Inflammatory macrophage treated with lipopolysaccharide for 4 hours (primary cell): ENCODE measurements around the gene HMCN2.

ENCODE experiments used
- DNase-seq: peaks from one replicate; pipeline ENCODE4 v3.0.0-alpha.2; 2020

Gene HMCN2

DNA sequence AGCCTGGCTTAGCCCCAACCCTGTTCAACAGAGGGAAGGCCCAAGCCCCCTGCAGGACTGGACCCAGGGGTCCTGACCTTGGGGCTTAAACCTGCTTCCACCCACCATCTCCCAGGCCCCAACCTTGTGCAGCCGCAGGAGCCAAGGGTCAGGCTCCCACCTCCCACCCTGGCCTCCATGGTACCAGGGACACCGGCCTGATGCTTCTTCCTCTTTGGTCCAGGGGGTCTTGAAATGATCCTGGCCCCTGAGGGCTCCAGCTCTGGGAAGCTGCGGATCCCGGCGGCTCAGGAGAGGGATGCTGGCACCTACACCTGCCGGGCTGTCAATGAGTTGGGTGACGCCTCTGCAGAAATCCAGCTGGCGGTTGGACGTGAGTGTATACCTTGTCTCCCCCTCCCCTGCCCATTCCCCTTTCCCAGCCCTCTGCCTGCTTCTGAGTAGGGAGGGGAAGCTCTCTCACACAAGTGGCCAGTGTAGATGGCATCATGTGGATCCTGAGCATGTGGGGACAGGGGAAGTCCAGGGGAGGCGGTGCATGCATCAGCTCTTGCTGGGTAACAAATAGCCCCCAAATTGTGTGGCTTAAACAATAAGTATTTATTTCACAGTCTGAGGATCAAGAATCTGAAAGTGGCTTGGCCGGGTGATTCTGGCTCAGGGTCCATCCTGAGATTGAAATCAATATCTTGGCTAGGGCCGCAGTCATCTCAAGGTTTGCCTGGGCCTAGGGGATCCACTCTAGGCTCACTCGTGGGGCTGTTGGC, 44.3 kb downstream of the HMCN2 start:
- DNase-seq: no peak

DNA sequence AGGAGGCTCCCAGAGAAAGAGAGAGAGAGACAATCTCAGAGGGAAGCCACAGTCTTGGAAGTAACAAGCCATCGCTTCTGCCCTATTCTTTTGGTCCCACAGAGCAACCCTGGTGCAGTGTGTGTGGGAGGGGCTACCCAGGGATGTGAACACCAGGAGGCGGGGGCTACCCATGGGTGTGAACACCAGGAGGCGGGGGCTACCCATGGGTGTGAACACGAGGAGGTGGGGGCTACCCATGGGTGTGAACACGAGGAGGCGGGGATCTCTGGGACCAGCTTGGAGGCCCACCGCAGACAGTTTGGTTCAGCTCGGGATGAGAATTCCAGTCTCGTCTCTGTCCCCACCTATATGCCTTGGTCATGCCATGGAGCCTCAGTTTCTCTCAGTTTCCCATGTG, 44.9 kb downstream of the HMCN2 start:
- DNase-seq: no peak

DNA sequence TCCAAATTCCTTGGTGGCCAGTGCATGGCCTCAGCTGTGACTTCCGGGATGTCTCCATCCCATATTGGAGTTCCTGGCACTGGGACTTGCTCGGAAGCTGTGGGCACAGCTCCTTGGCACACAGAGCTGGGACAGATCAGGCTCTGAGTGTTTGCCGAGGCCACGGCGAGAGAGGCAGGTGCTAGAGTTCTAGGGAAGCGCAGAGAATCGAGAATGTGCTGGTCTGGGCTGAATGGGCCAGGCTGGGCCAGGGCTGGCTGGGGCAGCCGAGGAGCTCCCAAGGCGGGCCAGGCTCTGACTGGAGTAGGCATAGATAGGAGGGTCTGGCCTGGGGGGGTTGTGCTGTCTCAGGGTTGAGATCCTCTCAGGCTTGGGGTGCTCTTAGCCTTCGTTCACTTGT, 45.4 kb downstream of the HMCN2 start:
- DNase-seq: no peak

DNA sequence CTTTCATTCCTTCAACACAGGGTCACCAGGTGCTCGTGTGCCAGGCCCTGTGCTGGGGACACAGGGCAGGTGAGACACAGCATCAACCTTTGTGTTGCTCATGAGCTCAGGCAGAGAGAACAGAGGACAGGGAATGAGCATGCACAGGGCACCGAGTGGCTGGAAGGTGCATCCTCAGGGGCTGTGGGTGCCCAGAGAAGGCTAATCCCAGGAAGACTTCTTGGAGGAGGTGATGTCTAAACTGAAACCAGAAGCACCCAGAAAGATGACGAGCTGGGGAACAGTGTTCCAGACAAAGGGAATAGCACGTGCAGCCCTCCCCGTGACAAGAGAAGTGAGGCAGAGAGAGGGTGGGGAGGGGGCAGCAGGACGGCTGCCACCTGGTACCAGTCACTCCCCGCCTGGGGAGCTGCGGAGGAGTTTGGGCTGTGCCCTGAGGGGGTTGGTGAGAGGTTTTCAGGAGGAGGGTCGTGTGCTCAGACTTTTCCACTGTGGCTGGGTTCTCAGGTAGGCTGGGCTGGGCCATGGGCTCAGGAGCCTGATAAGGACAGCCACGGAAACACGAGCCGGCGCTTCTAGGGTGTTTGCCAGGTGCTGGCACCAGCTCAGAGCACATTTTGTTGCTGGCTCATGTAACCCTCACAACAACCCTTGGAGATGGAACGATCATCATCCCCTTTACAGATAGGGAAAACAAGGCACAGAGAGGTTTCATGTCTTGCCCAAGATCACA, 46.0 kb downstream of the HMCN2 start:
- DNase-seq: no peak

DNA sequence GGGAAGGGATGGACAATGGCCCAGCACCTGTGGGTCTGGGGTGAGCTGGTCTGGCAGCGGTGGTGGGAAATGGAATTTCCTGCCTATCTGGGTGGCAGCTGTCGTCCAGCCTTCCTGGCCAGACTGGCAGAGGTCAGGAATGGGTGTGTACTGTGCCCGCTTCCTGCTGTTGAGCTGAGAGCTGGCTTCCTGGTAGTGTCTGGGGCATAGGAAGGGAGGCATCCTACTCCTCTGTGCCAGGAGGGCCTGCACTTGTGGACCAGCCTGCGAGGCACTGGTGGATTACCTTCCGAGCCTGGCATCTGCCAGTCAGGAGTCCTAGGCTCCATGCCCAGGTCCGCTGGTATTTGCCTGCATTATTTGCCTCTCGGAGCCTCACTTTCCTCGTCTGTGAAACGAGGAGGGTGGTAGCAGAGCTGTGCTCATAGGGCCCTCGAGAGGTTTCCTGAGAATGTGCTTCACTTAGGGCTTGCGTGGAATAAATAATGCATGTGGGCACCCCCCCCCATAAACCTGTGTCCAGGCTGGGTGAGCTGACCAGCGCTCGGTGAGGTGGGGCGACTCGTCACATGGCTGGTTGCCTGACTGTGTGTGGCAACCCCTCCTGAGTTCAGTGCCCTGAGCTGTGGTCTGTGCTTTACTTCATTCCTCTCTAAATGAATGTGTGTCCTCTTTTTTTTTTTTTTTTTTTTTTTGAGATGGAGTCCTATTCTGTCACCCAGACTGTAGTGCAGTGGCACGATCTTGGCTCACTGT, 47.7 kb downstream of the HMCN2 start:
- no peak for DNase-seq

DNA sequence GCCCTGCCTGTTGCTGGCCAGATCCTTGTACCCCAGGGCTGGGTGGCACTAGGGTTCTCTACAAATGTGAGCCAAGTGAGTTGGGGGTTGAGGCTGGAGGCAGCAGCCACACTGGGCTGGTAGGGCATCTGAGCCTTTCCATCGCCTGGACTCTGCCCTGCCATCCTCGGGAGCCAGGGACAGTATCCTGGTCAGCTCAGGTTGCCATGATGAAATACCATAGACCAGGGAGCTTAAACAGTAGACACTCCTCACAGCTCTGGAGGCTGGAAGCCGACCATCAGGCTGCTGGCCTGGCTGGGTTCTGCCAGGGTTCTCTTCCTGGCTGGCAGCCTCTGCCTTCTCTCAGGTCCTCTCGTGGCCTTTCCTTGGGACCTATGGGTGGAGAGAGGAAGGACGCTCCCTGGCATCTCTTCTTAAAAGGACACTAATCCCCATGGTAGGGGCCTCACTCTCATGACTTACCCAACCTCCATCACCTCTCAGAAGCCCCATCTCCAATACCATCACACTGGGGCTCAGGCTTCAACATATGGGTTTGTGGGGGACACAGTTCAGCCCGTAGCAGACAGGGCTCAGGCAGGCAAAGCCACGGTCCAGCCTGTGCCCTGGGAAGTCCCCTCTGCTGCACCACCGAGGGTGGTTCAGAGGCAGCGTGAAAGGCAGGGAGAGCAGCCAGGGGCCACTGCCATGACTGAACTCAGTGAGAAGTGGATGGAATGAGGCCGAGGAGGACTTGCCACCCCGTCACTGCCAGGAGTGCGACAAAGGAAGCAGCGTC, 50.1 kb downstream of the HMCN2 start:
- DNase-seq: no peak

DNA sequence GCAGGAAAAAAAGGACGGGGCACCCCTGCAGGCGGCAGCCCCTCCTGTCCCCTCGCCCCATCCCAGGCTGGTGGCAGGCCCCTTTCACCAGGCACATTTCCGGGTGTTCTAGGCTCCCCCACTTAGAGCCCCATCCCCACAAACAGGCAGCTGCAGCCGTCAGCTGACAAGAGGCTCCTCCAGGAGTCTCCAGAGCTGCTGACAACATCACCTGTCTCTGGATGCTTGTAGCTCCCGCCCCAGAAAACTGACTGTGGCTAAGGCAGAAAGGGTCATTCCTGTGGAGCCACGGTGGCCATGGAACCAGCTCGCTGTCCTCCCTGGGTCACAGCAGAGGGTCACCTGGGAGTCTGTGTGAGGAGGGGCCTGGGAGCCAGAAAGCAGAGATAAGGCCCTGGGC, 50.9 kb downstream of the HMCN2 start:
- no peak for DNase-seq

DNA sequence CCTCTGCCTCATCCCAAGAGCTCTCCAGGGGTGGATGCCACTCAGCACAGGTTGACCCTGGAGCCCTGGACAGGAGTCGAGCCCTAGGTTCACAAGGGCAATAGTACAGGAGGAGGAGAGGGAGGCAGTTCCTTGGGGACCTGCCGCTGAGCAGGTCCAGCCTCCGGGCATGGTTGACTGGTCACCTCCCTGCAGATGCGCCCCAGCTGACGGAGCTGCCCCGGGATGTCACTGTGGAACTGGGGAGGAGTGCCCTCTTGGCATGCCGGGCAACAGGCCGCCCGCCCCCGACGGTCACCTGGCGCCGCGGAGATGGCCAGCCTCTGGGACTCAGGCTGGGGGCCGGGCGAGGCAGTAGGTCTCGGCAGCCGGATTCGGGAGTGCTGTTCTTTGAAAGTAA, 53.7 kb downstream of the HMCN2 start:
- DNase-seq: no peak

DNA sequence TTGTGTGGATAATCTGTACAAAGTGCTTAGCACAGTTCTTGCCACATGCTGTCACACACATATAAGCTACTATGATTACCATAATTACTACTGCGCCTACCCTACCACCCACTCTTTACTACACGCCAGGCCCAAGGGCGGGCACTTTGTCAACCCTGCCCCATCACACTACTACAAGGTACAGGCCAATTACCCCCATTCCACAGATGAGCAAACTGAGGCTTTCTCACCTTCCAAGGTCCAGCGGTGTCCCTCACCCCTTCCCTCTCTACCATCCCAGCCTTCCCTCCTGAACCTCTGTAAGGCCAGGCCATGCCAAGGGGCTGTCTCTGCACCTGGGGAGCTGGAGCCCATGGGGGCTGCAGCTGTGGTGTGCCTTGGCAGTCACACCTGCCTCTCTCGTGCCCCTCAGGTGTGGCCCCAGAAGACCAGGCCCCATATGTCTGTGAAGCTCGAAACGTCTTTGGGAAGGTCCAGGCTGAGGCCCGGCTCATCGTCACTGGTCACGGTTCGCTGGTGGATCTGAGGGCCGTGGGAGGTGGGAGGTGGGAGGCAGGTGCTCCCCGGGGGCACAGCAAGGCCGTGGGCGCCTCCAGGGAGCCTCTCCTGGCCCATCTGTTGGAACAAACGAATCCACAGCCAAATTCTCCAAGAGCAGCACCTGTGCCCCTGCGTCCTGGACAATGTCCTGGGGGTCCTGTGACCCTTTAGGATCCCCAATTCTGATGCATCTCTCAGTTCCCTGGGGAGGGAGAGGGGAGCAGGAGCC, 54.6 kb downstream of the HMCN2 start:
- DNase-seq: no peak

DNA sequence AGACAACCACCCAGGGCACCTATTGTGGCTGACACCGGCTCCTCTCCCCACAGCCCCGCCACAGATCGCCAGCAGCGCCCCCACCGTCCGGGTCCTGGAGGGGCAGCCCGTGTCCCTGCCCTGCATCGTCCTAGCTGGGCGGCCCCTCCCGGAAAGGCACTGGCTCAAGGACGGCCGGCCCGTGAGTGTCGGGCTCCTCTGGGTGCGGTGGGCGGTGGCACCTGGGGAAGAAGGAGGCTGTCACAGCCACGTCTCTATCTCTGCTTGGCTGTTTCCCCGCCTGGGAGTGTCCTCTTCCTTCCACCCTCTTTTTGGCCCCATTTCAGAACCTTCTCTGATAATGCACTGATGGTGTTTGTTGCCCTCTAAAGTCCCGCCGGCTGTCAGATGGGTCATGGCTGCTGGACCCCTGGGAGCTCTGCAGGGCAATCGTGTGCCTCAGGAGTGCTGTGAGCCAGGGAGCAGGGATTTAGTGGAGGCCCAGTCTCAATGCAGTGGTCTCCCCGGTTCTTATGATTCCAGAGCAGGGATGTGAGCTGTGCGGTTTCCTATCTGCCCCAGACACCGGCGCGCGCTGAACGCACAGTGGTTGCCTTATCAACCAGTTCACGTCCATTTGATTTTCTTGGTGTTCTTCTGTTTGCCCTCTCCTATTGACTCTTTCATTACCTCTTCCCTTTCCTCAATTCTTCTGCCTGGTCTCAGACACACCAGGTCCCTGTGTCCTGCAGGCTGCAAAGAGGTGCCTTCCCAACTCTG, 55.3 kb downstream of the HMCN2 start:
- no peak for DNase-seq

DNA sequence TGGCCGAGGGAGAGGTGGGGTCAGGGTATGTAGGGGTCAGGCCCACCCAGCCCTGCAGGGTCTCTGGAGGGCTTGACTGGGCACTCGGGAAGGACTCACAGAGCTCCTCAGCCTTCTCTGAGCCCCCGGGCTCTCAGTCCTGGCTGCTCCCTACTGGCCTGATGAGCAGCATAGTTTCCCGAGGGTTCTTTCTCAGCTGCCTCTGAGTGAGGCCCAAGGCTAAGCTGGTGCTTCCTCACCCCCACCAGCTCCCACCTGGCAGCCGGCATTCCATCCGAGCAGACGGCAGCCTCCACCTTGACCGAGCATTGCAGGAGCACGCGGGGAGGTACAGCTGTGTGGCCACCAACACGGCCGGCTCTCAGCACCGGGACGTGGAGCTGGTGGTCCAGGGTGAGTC, 56.0 kb downstream of the HMCN2 start:
- no peak for DNase-seq

DNA sequence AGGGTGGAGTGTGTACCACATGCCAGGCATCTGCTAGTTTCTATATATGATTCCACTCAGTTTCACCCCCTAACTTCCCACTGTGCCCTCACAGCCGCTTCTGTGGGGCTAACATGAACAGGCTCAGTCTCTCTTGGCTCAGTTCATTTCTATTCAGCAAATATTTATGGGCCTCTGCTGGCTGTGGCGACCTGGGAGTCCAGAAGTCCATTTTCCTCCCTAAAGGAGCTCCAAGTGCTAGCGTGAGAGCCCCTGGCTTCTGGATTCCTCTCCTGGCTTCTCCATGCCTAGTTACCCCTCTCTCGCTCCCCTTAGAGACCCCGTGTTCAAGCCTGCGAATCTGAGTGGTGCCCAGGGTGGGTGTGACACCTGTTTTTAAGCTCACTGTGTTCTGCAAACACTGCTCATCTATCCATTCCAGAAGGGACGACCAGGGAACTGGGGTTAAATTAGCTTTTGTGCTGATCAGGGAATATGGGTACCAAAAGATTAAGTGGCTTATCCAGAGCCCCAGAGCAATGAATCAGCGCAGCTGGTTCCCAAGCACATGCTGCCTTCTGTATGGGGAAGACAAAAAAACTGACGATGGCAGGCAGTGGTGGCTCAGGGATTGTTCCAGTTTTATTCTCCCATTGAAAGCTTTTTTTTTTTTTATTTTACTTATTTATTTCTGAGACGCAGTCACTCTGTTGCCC, 57.6 kb downstream of the HMCN2 start:
- no peak for DNase-seq

DNA sequence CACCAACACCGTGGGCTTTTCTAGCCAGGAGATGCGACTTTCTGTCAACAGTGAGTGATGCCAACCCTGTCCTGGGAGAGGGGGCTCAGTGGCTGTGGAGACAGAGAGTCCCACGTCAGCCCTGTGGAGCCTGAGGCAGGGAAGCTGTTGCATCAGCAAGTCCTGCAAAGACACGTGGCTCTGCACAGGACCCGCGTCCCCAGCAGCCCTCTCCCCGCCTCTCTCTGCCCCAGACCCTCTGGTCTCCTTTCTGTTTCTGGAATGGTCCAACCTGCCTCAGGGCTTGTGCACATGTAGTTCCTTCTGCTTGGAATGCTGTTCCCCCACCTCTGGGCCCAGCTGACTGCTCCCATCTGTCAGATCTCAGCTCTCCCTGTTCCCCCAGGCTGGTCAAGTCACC, 60.4 kb downstream of the HMCN2 start:
- DNase-seq: no peak

DNA sequence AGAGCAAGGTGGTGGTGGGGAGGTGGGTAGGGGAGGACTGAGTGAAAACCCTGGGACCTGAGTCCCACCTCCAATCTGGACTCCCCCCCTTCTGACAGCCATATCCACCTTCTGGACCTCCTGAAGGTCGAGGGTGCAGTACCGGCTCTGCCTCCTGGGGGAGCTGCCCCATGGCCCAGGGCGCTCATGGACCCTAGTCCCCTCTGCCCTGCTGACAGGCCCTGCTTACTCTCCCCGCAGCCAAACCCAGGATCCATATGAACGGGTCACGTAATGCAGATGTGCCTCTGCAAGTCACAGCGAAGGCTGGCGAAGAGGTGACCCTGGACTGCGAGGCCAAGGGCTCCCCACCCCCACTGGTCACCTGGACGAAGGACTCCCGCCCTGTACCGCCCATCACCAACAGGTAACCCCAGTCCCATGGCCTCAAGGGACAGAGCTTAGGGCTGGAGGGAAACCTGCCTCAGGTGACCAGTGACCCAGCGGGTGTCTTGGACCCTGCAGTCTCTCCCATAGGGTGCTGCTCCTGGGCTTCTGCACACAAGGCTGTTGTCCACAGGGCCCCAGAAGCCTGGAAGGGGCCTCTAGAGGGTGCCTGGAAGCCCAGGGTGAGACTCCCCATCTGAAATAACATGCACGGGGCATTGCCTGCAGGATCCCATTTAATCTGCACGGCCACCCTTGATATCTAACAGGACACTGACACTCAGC, 61.7 kb downstream of the HMCN2 start:
- DNase-seq: no peak

DNA sequence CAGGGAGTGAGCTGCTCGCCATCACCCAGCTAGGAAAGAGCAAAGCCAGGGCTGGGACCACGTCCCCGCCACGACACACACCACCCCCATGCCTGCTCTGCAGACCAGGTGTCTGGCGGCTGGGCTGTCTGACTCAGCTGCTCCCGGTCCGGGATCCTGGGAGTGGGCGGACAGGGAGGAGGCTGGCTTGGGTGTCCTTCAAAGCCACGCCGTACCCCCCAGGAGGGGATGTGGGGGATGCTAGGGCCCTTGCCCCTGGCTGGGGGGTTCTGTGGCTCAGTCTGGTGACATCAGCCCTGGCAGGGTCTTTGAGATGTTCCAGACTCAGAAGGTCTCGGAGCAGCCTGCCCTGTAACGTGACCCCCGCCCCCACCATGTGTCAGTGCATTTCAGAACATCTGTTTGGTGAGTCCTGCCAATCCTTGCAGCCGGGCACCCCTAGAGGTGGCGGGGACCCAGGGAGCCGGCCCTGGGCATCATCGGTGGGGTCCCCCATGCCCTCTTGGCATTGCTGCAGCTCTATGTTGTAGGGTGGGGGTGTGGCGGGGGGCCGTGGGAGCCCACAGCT, 62.3 kb downstream of the HMCN2 start:
- no peak for DNase-seq

DNA sequence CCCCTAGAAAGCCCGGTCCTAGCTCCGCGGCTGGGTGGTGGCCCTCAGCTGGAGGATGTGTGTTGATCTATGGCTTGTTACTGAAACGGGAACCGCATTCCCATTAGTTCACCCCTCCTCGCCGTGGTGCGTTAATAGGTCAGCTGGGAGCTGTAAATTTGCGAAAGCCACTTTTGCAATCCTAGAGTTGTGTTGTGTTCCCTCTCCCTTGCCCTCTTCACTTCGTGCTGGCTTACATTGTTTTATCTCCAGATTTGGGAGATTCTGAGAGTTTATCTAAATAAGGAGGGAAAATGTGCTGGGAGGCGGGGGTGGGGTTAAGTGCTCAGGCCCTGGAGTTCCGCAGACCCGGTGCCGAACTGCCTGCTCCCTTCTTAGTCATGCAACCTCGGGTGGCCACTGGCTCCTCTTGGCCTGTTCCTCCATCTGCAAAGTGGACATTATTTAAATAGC, 62.8 kb downstream of the HMCN2 start:
- peak; percentile 63 for DNase-seq

DNA sequence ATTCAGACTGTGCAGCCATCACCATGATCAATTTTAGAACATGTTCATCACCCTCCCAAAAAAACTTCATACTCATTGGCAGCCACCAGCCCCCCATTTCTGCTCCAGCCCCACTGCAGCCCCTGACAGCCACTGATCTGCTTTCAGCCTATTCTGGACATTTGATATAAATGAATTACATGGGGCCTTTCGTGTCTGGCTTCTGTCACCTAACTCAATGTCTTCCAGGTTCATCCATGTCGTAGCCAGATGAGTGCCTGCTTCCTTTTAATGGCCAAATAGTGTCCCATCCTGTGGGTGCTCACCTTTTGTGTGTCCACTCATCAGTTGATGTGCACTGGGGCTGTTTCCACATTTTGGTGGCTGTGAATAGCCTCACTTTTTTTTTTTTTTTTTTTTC, 63.5 kb downstream of the HMCN2 start:
- no peak for DNase-seq

DNA sequence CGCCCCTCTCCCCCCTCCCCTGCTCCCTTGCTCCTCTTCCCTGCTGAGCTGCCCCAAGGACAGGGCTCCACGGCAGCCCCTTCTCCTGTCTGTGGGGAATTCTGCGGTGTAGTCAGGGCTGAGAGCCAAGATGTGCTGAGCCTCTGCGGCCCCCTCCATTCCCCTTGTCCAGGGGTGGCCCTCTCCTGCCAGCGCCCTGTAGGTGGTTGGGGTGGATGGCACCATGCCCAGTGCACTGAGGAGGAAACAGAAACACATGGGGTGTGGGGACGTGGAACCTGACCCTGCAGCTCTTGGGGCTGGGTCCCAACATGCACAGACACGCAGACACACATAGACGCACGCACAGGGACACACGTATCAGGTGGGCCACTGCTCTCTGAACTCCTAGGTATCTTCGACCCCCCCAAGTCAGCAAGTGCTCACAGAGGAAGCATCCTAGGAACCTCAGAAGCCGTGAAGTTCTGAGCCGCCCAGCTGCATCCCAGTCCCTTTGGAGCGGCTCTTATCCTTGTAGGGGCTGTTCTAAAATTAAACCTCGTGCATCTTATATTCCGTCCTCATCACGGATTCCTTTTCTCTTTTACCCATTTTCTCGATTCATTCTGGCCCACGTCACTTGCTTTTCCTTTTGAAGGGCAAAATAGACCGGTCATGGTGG, 64.8 kb downstream of the HMCN2 start:
- no peak for DNase-seq

DNA sequence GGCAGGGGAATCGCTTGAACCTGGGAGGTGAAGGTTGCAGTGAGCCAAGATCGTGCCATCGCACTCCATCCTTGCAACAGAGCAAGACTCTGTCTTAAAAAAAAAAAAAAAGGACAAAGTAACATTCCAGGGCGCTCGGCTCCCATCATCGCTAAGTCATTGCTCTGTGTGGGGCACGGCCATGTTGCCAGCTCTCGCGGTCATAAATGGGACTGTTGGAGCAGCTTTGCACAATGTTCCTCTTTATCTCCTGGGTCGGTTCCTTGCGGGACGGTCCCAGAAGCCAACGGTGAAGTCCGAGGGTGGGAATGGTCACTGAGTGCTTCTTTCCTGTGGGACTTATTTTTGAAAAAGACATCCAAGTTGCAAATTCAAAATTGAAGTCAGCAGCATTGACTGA, 65.5 kb downstream of the HMCN2 start:
- no peak for DNase-seq
